GM04503 (cell line): ENCODE data around the gene ST3GAL3.
"Not testable (repeated sequence)": the region's sequence is repeated elsewhere in the genome, so short reads cannot be mapped to it uniquely, and the experiment has no call there.

Source experiments
- DNase-seq: peaks from one replicate; pipeline ENCODE4 v3.0.0-alpha.2; 2012; ENCODE audit warnings: low read depth

ST3GAL3 gene

GRCh38 chr1:43757343-43758053 is 50.2 kb downstream of the ST3GAL3 start:
- DNase-seq, result no peak

GRCh38 chr1:43760745-43761317 is 53.5 kb downstream of the ST3GAL3 start:
- no peak for DNase-seq

- DNase-seq, result peak; percentile 57
Observed at GRCh38 chr1:43763497-43763973, 56.2 kb downstream of the ST3GAL3 start.

- no peak for DNase-seq
Observed at GRCh38 chr1:43764581-43764980, 57.2 kb downstream of the ST3GAL3 start.

- DNase-seq, result no peak
Observed at GRCh38 chr1:43766086-43766784, 58.9 kb downstream of the ST3GAL3 start.

GRCh38 chr1:43766818-43767525 is 59.6 kb downstream of the ST3GAL3 start:
- DNase-seq, result no peak

- DNase-seq, result no peak
Observed at GRCh38 chr1:43768168-43768567, 60.8 kb downstream of the ST3GAL3 start.

- no peak for DNase-seq
Observed at GRCh38 chr1:43769350-43769908, 62.1 kb downstream of the ST3GAL3 start.

GRCh38 chr1:43770111-43770510 is 62.8 kb downstream of the ST3GAL3 start:
- no peak for DNase-seq

GRCh38 chr1:43772978-43773377 is 65.6 kb downstream of the ST3GAL3 start:
- no peak for DNase-seq

GRCh38 chr1:43773821-43774220 is 66.5 kb downstream of the ST3GAL3 start:
- no peak for DNase-seq

- peak; percentile 51 for DNase-seq
Observed at GRCh38 chr1:43774359-43774758, 67.0 kb downstream of the ST3GAL3 start.

GRCh38 chr1:43776043-43776761 is 68.9 kb downstream of the ST3GAL3 start:
- no peak for DNase-seq

- not testable (repeated sequence) for DNase-seq
Observed at GRCh38 chr1:43777916-43778315, 70.6 kb downstream of the ST3GAL3 start.

- no peak for DNase-seq
Observed at GRCh38 chr1:43779266-43779665, 71.9 kb downstream of the ST3GAL3 start.

- DNase-seq, result no peak
Observed at GRCh38 chr1:43779805-43780403, 72.6 kb downstream of the ST3GAL3 start.

- DNase-seq, result no peak
Observed at GRCh38 chr1:43781574-43781973, 74.2 kb downstream of the ST3GAL3 start.

- no peak for DNase-seq
Observed at GRCh38 chr1:43783096-43783670, 75.8 kb downstream of the ST3GAL3 start.

- DNase-seq, result no peak
Observed at GRCh38 chr1:43783671-43784205, 76.4 kb downstream of the ST3GAL3 start.

- no peak for DNase-seq
Observed at GRCh38 chr1:43786201-43786958, 79.0 kb downstream of the ST3GAL3 start.
